CD4-positive, alpha-beta T cell (primary cell): ENCODE results near the gene TRABD2B. TPM values are rescaled to one million over a fixed set of nuclear protein-coding genes. Genes with fewer than 3 reads are reported as not detected.

Source experiments
- ATAC-seq: fragments of 200-7000 bp; cut with Tn5 transposase; one replicate; pipeline ENCODE4 v1.10.0; 2022; ENCODE audit warnings: mild to moderate bottlenecking; ENCODE audit not compliant: poor library complexity
- CTCF ChIA-PET: fragments of 350-600 bp; sonication (Branson Sonifier 250); formaldehyde crosslinking; loops from one replicate; lab custom pipeline; 2021; ENCODE audit warnings: antibody characterized with exemption, inconsistent platforms; lab: Charles Lee
- POLR2A ChIA-PET: fragments of 350-600 bp; sonication (Branson Sonifier 250); formaldehyde crosslinking; loops from one replicate; lab custom pipeline; 2021; ENCODE audit warnings: antibody characterized with exemption, inconsistent platforms; lab: Charles Lee
- DNase-seq, 14 experiments: peaks; one replicate each; pipeline ENCODE4 v3.0.0-alpha.2; 2013 to 2020; ENCODE audit warnings: mixed read lengths in 2 of 14
- H3K27ac ChIP-seq, 2 donors: one replicate each; pipeline versions ENCODE4 v1.5.1 to v1.7.0; 2013; ENCODE audit warnings: low read length in 2 of 2, low read depth in 1 of 2, mild to moderate bottlenecking in 1 of 2
- H3K27me3 ChIP-seq, 2 experiments: 1 replicate in 1 of 2; 2 replicates in 1 of 2; pipeline versions ENCODE4 v1.6.1 to v1.7.0; 2013; ENCODE audit warnings: low read length in 2 of 2, control low read depth in 1 of 2, mild to moderate bottlenecking in 1 of 2, moderate library complexity in 1 of 2; ENCODE audit not compliant: insufficient read depth in 2 of 2, control insufficient read depth in 1 of 2
- H3K36me3 ChIP-seq: one replicate; pipeline ENCODE4 v1.6.1; 2013; ENCODE audit warnings: low read length, control low read depth; ENCODE audit not compliant: insufficient read depth
- H3K4me1 ChIP-seq: one replicate; pipeline ENCODE4 v1.6.1; 2013; ENCODE audit warnings: low read length, control low read depth; ENCODE audit not compliant: insufficient read depth
- H3K4me3 ChIP-seq: one replicate; pipeline ENCODE4 v1.5.1; 2013; ENCODE audit warnings: mild to moderate bottlenecking, low read length, moderate library complexity
- H3K9me3 ChIP-seq, 2 experiments: 1 replicate in 1 of 2; 2 replicates in 1 of 2; pipeline versions ENCODE4 v1.6.1 to v1.7.0; 2013; ENCODE audit warnings: low read length in 2 of 2, mild to moderate bottlenecking in 2 of 2, control low read depth in 1 of 2, moderate library complexity in 1 of 2; ENCODE audit not compliant: control insufficient read depth in 1 of 2, insufficient read depth in 1 of 2
- H3K27ac Mint-ChIP-seq: one replicate; pipeline ENCODE4 v1.8.0; 2020; ENCODE audit warnings: mixed read lengths
- H3K27me3 Mint-ChIP-seq: one replicate; pipeline ENCODE4 v1.8.0; 2021; ENCODE audit warnings: mixed read lengths
- H3K36me3 Mint-ChIP-seq: one replicate; pipeline ENCODE4 v1.8.0; 2021; ENCODE audit warnings: low read depth, mixed read lengths
- H3K4me1 Mint-ChIP-seq: one replicate; pipeline ENCODE4 v1.8.0; 2021; ENCODE audit warnings: low read depth, mixed read lengths
- H3K4me3 Mint-ChIP-seq: one replicate; pipeline ENCODE4 v1.8.0; 2020; ENCODE audit warnings: mild to moderate bottlenecking, mixed read lengths
- H3K9me3 Mint-ChIP-seq: one replicate; pipeline ENCODE4 v1.8.0; 2020; ENCODE audit warnings: mixed read lengths
- intact Hi-C, 2 experiments: fragments of 100-400 bp; cut with DNase I in 1 of 2; cut with micrococcal nuclease in 1 of 2; formaldehyde crosslinking; loops; one replicate each; pipeline versions ENCODE4 v1.15.1 to v1.9.0; 2023 to 2025; cut with DNase I, micrococcal nuclease
- total RNA-seq, 174 experiments: library from RNA in 2 of 174; stranded (reverse) in 2 of 174; gene quantifications; one replicate each; pipeline ENCODE4 v1.2.3 and lab custom pipeline; 2021 to 2026
- TF ChIP-seq, protein P1 (sequence below): fragments of 200-600 bp; IDR thresholded peaks from one replicate; pipeline ENCODE4 v1.8.0; 2022; ENCODE audit warnings: antibody characterized with exemption, mild to moderate bottlenecking

The TRABD2B gene
- total RNA-seq, 2 experiments from 2014 or later = not detected

DNA sequence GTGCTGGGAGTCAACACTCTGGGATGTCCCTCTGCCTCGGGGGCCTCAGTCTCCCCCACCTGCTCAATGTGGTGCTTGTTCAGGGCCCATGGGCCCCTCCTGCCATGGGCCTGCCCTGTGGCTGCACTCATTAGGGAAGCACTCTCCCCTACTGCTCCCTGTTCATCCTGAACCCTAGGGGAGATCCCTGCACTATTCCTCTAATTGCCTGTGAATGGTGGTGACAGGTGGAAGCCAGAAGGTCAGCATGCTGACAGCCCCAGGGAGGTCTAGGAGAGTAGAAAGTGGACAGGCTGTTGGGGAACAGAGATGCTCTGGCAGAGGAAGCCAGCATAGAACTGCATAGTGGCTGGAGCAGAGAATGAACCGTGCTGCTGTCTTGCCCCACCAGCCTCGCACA is 217.6 kb downstream of the TRABD2B start:
- H3K9me3 Mint-ChIP-seq = no peaks in the 10 kb centered on the region

DNA sequence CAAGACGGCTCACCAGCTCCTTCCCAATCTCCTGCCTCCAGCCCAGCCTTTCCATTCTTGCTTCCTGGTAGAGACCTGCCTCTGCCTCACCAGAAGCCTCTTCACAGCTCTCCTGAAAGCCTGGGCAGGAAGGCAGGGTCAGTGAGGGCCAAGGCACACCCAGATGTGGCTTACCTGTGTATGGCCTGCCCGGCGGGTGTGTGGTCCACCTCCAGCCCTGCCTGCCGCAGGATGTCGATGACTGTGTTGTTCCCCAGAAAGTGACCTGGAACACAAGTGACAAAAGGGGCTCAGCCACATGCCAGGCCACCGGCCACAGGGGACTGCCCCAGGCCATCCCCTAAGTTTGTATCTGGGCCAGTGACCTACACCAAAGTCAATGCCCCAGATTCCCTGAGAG is 218.9 kb downstream of the TRABD2B start:
- Mint-ChIP-seq H3K27me3 (peaks cover 8% of the 10 kb centered on the region), H3K4me1 (no peaks in the 10 kb centered on the region), H3K27ac (no peak overlapping the region), H3K4me3 (no peak overlapping the region), H3K36me3 (no peaks in the 10 kb centered on the region), H3K9me3 (no peaks in the 10 kb centered on the region)
- intact Hi-C loops = no loop called here
- TF ChIP-seq, protein P1, sequence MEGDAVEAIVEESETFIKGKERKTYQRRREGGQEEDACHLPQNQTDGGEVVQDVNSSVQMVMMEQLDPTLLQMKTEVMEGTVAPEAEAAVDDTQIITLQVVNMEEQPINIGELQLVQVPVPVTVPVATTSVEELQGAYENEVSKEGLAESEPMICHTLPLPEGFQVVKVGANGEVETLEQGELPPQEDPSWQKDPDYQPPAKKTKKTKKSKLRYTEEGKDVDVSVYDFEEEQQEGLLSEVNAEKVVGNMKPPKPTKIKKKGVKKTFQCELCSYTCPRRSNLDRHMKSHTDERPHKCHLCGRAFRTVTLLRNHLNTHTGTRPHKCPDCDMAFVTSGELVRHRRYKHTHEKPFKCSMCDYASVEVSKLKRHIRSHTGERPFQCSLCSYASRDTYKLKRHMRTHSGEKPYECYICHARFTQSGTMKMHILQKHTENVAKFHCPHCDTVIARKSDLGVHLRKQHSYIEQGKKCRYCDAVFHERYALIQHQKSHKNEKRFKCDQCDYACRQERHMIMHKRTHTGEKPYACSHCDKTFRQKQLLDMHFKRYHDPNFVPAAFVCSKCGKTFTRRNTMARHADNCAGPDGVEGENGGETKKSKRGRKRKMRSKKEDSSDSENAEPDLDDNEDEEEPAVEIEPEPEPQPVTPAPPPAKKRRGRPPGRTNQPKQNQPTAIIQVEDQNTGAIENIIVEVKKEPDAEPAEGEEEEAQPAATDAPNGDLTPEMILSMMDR = no peak
- Histone ChIP-seq H3K9me3 (no peaks in the 10 kb centered on the region), H3K4me1 (no peaks in the 10 kb centered on the region), H3K27me3 (no peaks in the 10 kb centered on the region), H3K36me3 (no peaks in the 10 kb centered on the region), H3K27ac (no peak overlapping the region), H3K4me3 (no peak overlapping the region)
- ATAC-seq = no peak
- ChIA-PET CTCF (no interaction called here), POLR2A (no interaction called here)
- DNase-seq = no peak

More for the DNA sequence above, 217.6 kb downstream of the TRABD2B start:
- Histone ChIP-seq H3K27ac (no peak overlapping the region), H3K4me3 (no peak overlapping the region), H3K4me1 (no peaks in the 10 kb centered on the region), H3K27me3 (no peaks in the 10 kb centered on the region), H3K36me3 (no peaks in the 10 kb centered on the region), H3K9me3 (no peaks in the 10 kb centered on the region)
- ChIA-PET POLR2A (no interaction called here), CTCF (no interaction called here)
- Mint-ChIP-seq H3K27me3 (peaks cover 8% of the 10 kb centered on the region), H3K27ac (no peak overlapping the region), H3K4me3 (no peak overlapping the region), H3K36me3 (no peaks in the 10 kb centered on the region), H3K4me1 (no peaks in the 10 kb centered on the region)
- intact Hi-C loops = no loop called here
- no peak for DNase-seq
- TF ChIP-seq, protein P1 = no peak
- no peak for ATAC-seq

DNA sequence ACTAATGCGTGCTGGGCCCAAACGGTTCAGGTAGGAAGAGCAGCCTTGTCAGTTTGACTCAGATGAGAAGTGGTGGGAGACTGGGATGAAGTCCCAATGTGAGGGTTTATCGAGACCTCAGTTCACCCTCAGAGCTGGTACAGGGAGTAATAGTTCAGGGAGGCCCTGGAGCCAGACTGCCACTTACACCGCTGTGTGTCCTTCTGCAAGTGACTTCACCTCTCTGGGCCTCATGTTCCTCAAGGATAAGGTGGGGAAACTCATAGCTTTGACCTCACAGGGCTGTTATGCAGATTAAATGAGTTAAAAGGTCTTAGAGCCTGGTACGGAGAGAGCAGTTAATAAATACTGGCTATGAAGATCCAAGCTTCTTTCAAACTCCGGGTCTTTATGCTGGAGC is 219.9 kb downstream of the TRABD2B start:
- POLR2A ChIA-PET = no interaction called here
- Histone ChIP-seq H3K9me3 (no peaks in the 10 kb centered on the region), H3K4me3 (no peak overlapping the region), H3K4me1 (no peaks in the 10 kb centered on the region), H3K36me3 (no peaks in the 10 kb centered on the region), H3K27ac (no peak overlapping the region), H3K27me3 (no peaks in the 10 kb centered on the region)
- Mint-ChIP-seq H3K27me3 (peaks cover 8% of the 10 kb centered on the region), H3K27ac (no peak overlapping the region), H3K36me3 (no peaks in the 10 kb centered on the region), H3K4me1 (no peaks in the 10 kb centered on the region), H3K9me3 (no peaks in the 10 kb centered on the region), H3K4me3 (no peak overlapping the region)
- DNase-seq = no peak
- intact Hi-C loops = no loop called here
- CTCF ChIA-PET = no interaction called here
- no peak for ATAC-seq
- TF ChIP-seq, protein P1 = no peak
